Measurements from ENCODE around the gene CRAT.

DNA sequence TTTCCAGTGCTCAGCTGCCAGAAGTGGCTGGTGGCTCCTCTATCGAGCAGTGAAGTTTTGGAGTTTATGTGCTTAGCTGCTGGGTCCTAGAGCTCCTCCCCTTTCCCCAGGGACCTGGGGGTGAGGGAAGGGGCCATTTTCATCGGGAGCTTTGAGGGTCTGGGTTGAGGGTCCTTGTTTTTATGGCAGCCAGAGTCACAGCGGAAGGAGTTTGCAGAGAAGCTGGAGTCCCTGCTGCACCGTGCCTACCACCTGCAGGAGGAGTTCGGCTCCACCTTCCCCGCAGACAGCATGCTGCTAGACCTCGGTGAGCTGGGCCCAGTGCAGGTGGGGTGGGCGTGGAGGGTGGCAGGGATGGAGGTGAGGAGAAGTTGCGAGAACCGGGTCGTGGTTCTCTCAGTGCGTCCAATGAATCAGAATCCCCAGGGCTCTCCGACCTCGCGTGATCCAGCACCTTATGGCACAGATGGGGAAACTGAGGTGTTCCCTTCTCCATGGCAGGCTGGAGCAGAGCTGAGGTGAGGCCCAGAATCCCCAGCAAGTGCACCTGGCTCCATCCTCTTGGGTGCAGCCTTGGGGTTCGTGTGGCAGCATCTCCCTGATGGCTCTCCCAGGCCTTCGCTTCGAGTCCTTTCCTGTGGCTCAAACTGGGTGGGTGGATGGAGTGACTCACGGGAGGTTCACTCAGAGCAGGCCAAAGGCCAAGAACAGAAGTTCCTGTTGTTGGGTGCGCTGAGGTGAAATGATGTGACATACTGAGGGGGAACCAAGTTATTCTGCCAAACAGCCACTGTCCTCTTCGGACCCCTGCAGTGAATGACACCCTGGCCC is 51.4 kb downstream of the CRAT start:
- TF ChIP-seq, protein P1, sequence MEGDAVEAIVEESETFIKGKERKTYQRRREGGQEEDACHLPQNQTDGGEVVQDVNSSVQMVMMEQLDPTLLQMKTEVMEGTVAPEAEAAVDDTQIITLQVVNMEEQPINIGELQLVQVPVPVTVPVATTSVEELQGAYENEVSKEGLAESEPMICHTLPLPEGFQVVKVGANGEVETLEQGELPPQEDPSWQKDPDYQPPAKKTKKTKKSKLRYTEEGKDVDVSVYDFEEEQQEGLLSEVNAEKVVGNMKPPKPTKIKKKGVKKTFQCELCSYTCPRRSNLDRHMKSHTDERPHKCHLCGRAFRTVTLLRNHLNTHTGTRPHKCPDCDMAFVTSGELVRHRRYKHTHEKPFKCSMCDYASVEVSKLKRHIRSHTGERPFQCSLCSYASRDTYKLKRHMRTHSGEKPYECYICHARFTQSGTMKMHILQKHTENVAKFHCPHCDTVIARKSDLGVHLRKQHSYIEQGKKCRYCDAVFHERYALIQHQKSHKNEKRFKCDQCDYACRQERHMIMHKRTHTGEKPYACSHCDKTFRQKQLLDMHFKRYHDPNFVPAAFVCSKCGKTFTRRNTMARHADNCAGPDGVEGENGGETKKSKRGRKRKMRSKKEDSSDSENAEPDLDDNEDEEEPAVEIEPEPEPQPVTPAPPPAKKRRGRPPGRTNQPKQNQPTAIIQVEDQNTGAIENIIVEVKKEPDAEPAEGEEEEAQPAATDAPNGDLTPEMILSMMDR (conservative IDR thresholded peaks at IDR 0.05; ENCODE audit: low read depth, low read length): no peak
- no peak for TF ChIP-seq EZH2phosphoT487 (IDR thresholded peaks at IDR 0.05; ENCODE audit: borderline replicate concordance, low read length)
- TF ChIP-seq EZH2 (IDR thresholded peaks at IDR 0.05; ENCODE audit: low read length, unreplicated experiment): no peak
